ENCODE results near the gene ZC3HAV1. TPM values are rescaled to one million over a fixed set of nuclear protein-coding genes. Genes with fewer than 3 reads are reported as not detected.

ZC3HAV1 gene
- 57.6 and 68.2 TPM in 2 replicates for total RNA-seq

GRCh38 chr7:139109188-139109982 lies at the start of gene ZC3HAV1:
TSS of gene ZC3HAV1 (minus strand) at chr7:139109720. CDS start at chr7:139109331, 389 bp downstream.

GRCh38 chr7:139035586-139036353 lies 73.8 kb downstream of the ZC3HAV1 start, which contains the start of gene ZC3HAV1L:
TSS of gene ZC3HAV1L (minus strand) at chr7:139036042. CDS start at chr7:139036017, 25 bp downstream.

Other genes with a start within 250 kb of the ZC3HAV1 start
- 3.0 and 3.6 TPM in 2 replicates for gene KIAA1549, start 128.3 kb downstream of the ZC3HAV1 start, total RNA-seq
- gene ZC3HAV1L, start 73.7 kb downstream of the ZC3HAV1 start, total RNA-seq: 20.3 and 27.1 TPM in 2 replicates
- gene UBN2, start 121.5 kb upstream of the ZC3HAV1 start, total RNA-seq: 5.5 and 7.0 TPM in 2 replicates
- gene FMC1, start 231.6 kb upstream of the ZC3HAV1 start, total RNA-seq: 4.6 and 5.4 TPM in 2 replicates

All from hair follicle dermal papilla cell (primary cell).